ENCODE measurements around the gene ITGA3. TPM values are rescaled to one million over a fixed set of nuclear protein-coding genes. Genes with fewer than 3 reads are reported as not detected.

Gene ITGA3
- total and polyA plus RNA-seq, 4 donors, result 0.79 to 4.4 (median 1.4) TPM

- 86% methylated on average over 5 of the region's 5 CpGs for WGBS
- Histone ChIP-seq H3K9ac (ENCODE audit: low read depth in 1 of 2, low read length in 2 of 2) (no peak overlapping the region), H3K4me1 (ENCODE audit: control insufficient read depth in 4 of 4, insufficient read depth in 4 of 4, low read length in 3 of 4) (no peaks in the 10 kb centered on the region), H3K27ac (ENCODE audit: low read depth in 1 of 2, low read length in 2 of 2) (no peak overlapping the region), H3K36me3 (ENCODE audit: control insufficient read depth in 4 of 4, insufficient read depth in 3 of 4, low read depth in 1 of 4, low read length in 3 of 4) (no peaks in the 10 kb centered on the region), H3K9me3 (ENCODE audit: control insufficient read depth in 4 of 4, low read length in 3 of 4) (no peaks in the 10 kb centered on the region), H3K27me3 (ENCODE audit: control insufficient read depth in 4 of 4, insufficient read depth in 4 of 4, low read length in 3 of 4) (no peaks in the 10 kb centered on the region), H3K4me3 (ENCODE audit: low read depth in 1 of 3, low read length in 3 of 3) (no peak overlapping the region)
- TF ChIP-seq ZBTB33 (IDR thresholded peaks at IDR 0.05), result no peak
- no peak for TF ChIP-seq CTCF (IDR thresholded peaks at IDR 0.05; ENCODE audit: low read depth, low read length, missing input control)
- TF ChIP-seq GABPA (IDR thresholded peaks at IDR 0.05 in 1 of 2, conservative IDR thresholded peaks at IDR 0.05 in 1 of 2), result no peak
- TF ChIP-seq JUND (IDR thresholded peaks at IDR 0.05), result no peak
- no peak for TF ChIP-seq HNF4G (IDR thresholded peaks at IDR 0.05)
- TF ChIP-seq EGR1 (IDR thresholded peaks at IDR 0.05; ENCODE audit: low read depth in 2 of 2), result no peak
- no peak for TF ChIP-seq MAX (IDR thresholded peaks at IDR 0.05)
- DNase-seq (ENCODE audit: low spot score), result no peak
Observed at GRCh38 chr17:50081757-50082156, 25.8 kb downstream of the ITGA3 start.

GRCh38 chr17:50087246-50087911, 31.5 kb downstream of the ITGA3 start:
- no peak overlapping the region for H3K4me3 ChIP-seq (ENCODE audit: low read depth in 1 of 3, low read length in 3 of 3)
- H3K27ac ChIP-seq (ENCODE audit: low read depth in 1 of 2, low read length in 2 of 2), result no peak overlapping the region
- no peak overlapping the region for H3K9ac ChIP-seq (ENCODE audit: low read depth in 1 of 2, low read length in 2 of 2)
- no peaks in the 10 kb centered on the region for H3K36me3 ChIP-seq (ENCODE audit: control insufficient read depth in 4 of 4, insufficient read depth in 3 of 4, low read depth in 1 of 4, low read length in 3 of 4)
- TF ChIP-seq HNF4G (IDR thresholded peaks at IDR 0.05) (no peak), RAD21 (IDR thresholded peaks at IDR 0.05) (peak; percentile 88 to 96), CTCF (IDR thresholded peaks at IDR 0.05; ENCODE audit: low read depth, low read length, missing input control) (peak; percentile 92)
- WGBS, result 36% methylated on average over 10 of the region's 10 CpGs
- H3K27me3 ChIP-seq (ENCODE audit: control insufficient read depth in 4 of 4, insufficient read depth in 4 of 4, low read length in 3 of 4), result no peaks in the 10 kb centered on the region
- no peaks in the 10 kb centered on the region for H3K4me1 ChIP-seq (ENCODE audit: control insufficient read depth in 4 of 4, insufficient read depth in 4 of 4, low read length in 3 of 4)
- DNase-seq (ENCODE audit: low spot score), result peak; percentile 82
- no peaks in the 10 kb centered on the region for H3K9me3 ChIP-seq (ENCODE audit: control insufficient read depth in 4 of 4, low read length in 3 of 4)

- H3K27me3 ChIP-seq (ENCODE audit: control insufficient read depth in 4 of 4, insufficient read depth in 4 of 4, low read length in 3 of 4), result no peaks in the 10 kb centered on the region
- H3K4me3 ChIP-seq (ENCODE audit: low read depth in 1 of 3, low read length in 3 of 3), result no peak overlapping the region
- no peaks in the 10 kb centered on the region for H3K9me3 ChIP-seq (ENCODE audit: control insufficient read depth in 4 of 4, low read length in 3 of 4)
- H3K36me3 ChIP-seq (ENCODE audit: control insufficient read depth in 4 of 4, insufficient read depth in 3 of 4, low read depth in 1 of 4, low read length in 3 of 4), result no peaks in the 10 kb centered on the region
- WGBS, result 86% methylated on average over 19 of the region's 19 CpGs
- DNase-seq (ENCODE audit: low spot score), result no peak
- H3K4me1 ChIP-seq (ENCODE audit: control insufficient read depth in 4 of 4, insufficient read depth in 4 of 4, low read length in 3 of 4), result no peaks in the 10 kb centered on the region
- no peak overlapping the region for H3K27ac ChIP-seq (ENCODE audit: low read depth in 1 of 2, low read length in 2 of 2)
- no peak overlapping the region for H3K9ac ChIP-seq (ENCODE audit: low read depth in 1 of 2, low read length in 2 of 2)
- no peak for TF ChIP-seq MAX (IDR thresholded peaks at IDR 0.05)
- TF ChIP-seq FOXA2 (IDR thresholded peaks at IDR 0.05), result no peak
- no peak for TF ChIP-seq RAD21 (IDR thresholded peaks at IDR 0.05)
- no peak for TF ChIP-seq HNF4A (conservative IDR thresholded peaks at IDR 0.05)
- TF ChIP-seq RXRA (IDR thresholded peaks at IDR 0.05), result no peak
- TF ChIP-seq CTCF (IDR thresholded peaks at IDR 0.05; ENCODE audit: low read depth, low read length, missing input control), result no peak
- no peak for TF ChIP-seq FOXA1 (IDR thresholded peaks at IDR 0.05)
- no peak for TF ChIP-seq ATF3 (IDR thresholded peaks at IDR 0.05)
Observed at GRCh38 chr17:50087912-50088405, 32.0 kb downstream of the ITGA3 start.
